Esophagus squamous epithelium (tissue), 5 donors: ENCODE measurements around the gene DENND1C. TPM values are rescaled to one million over a fixed set of nuclear protein-coding genes. Genes with fewer than 3 reads are reported as not detected.

ENCODE experiments used
- DNase-seq: peaks from one replicate; lab custom pipeline; 2025; lab: John Stamatoyannopoulos, UW
- H3K27ac ChIP-seq, 4 donors: fragments of 200-600 bp; sonication (generic); one replicate each; pipeline ENCODE4 v1.5.1; 2016 to 2019; ENCODE audit warnings: mild to moderate bottlenecking in 1 of 4
- H3K27me3 ChIP-seq, 4 donors: fragments of 200-600 bp; sonication (generic); 1 replicate in 3 of 4; 2 replicates in 1 of 4; pipeline versions ENCODE4 v1.5.1 to v1.6.0; 2017 to 2021; ENCODE audit warnings: antibody characterized with exemption in 1 of 4
- H3K36me3 ChIP-seq, 3 donors: fragments of 200-600 bp; sonication (generic); one replicate each; pipeline ENCODE4 v1.5.1; 2016 to 2019
- H3K4me1 ChIP-seq, 3 donors: fragments of 200-600 bp; sonication (generic); one replicate each; pipeline ENCODE4 v1.5.1; 2017 to 2019
- H3K4me3 ChIP-seq, 4 donors: fragments of 200-600 bp; sonication (generic); 1 replicate in 3 of 4; 2 replicates in 1 of 4; pipeline ENCODE4 v1.5.1; 2016 to 2019; ENCODE audit warnings: mild to moderate bottlenecking in 2 of 4, moderate library complexity in 1 of 4
- H3K9me3 ChIP-seq, 3 donors: fragments of 200-600 bp; sonication (generic); one replicate each; pipeline ENCODE4 v1.5.1; 2016 to 2019
- POLR2A ChIP-seq, 4 donors: fragments of 450-650 bp; IDR thresholded peaks; one replicate each; pipeline ENCODE4 v1.6.1; 2017; ENCODE audit warnings: antibody characterized with exemption in 4 of 4, mild to moderate bottlenecking in 4 of 4, moderate library complexity in 3 of 4
- WGBS, 2 donors: methylation state at CpG; one replicate each; pipeline ENCODE4 v1.1.5; 2018; 5-methylcytosine and 5-hydroxymethylcytosine counted together
- intact Hi-C: fragments of 100-400 bp; cut with DNase I; formaldehyde crosslinking; loops from one replicate; pipeline ENCODE4 v1.15.0; 2022
- total RNA-seq, 4 donors: library from RNA; depleted of rRNA; stranded (reverse); fragments of >200 nt; gene quantifications; one replicate each; pipeline ENCODE4 v1.1.0, GENCODE V29; 2016
- TF ChIP-seq, protein P1 (sequence below), 6 experiments: fragments of 450-650 bp in 4 of 6; fragments of 200-600 bp in 2 of 6; sonication (generic) in 2 of 6; IDR thresholded peaks; one replicate each; pipeline ENCODE4 v1.5.1; 2016 to 2019; ENCODE audit warnings: antibody characterized with exemption in 6 of 6, mild to moderate bottlenecking in 4 of 6, moderate library complexity in 4 of 6
- donor health status: DM: yes; HTN: yes; CAD: no.

DENND1C gene
- total RNA-seq, 4 donors from 2014 or later, result 0.62 to 4.2 (median 1.2) TPM

DNA sequence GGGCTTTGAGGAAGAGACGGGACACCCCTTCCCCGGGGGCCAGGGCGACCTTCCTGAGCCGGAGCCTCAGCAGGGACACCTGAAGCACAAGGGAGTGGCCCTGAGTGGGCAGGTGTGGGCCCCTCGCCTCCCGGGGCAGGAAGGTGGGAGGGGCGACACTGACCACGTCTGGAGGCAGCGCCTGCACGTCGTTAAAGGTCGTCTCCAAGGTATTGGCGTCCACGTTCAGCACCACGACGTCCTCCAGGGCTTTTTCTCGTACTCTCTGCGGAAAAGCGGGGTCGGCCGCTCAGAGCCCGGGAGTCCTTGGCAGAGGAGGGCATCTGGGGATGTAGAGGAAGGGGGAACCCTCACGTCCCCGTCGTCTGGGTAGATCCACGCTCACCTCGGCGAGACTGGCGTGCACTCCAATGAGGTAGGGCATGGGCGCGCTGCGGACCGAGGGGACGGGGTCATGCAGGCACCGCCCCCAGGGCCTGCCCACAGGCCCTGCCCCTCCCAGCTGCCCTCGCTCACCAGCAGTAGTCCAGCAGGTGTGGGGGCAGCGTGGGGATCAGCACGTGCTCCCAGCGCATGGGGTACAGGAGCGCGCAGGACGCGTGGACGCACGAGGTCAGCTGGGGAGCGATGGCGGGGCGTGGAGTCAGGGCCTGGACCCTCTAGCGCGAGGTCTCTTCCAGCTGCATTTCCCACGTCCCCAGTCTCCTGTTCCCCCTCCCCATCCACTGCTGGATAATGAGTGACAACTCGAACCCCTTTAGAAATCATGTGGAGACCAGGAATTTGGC is 6.1 kb downstream of the DENND1C start:
- no peaks in the 10 kb centered on the region for H3K36me3 ChIP-seq
- H3K9me3 ChIP-seq, result no peaks in the 10 kb centered on the region
- DNase-seq, result no peak
- peaks cover 0 to 57% (median 3%) of the 10 kb centered on the region in 4 donors for H3K27me3 ChIP-seq
- 29 to 40% methylated on average over 18 of the region's 52 CpGs for WGBS, 2 donors
- peaks cover 4 to 19% (median 14%) of the 10 kb centered on the region in 3 donors for H3K4me1 ChIP-seq
- no peak for TF ChIP-seq POLR2A (IDR thresholded peaks at IDR 0.05)
- TF ChIP-seq, protein P1, sequence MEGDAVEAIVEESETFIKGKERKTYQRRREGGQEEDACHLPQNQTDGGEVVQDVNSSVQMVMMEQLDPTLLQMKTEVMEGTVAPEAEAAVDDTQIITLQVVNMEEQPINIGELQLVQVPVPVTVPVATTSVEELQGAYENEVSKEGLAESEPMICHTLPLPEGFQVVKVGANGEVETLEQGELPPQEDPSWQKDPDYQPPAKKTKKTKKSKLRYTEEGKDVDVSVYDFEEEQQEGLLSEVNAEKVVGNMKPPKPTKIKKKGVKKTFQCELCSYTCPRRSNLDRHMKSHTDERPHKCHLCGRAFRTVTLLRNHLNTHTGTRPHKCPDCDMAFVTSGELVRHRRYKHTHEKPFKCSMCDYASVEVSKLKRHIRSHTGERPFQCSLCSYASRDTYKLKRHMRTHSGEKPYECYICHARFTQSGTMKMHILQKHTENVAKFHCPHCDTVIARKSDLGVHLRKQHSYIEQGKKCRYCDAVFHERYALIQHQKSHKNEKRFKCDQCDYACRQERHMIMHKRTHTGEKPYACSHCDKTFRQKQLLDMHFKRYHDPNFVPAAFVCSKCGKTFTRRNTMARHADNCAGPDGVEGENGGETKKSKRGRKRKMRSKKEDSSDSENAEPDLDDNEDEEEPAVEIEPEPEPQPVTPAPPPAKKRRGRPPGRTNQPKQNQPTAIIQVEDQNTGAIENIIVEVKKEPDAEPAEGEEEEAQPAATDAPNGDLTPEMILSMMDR (IDR thresholded peaks at IDR 0.05), result no peak
- H3K4me3 ChIP-seq, result peak overlapping the region in 3 of 4 donors; percentile 24 to 55 (median 26)
- H3K27ac ChIP-seq, result no peak overlapping the region
- intact Hi-C loops, result no loop called here

DNA sequence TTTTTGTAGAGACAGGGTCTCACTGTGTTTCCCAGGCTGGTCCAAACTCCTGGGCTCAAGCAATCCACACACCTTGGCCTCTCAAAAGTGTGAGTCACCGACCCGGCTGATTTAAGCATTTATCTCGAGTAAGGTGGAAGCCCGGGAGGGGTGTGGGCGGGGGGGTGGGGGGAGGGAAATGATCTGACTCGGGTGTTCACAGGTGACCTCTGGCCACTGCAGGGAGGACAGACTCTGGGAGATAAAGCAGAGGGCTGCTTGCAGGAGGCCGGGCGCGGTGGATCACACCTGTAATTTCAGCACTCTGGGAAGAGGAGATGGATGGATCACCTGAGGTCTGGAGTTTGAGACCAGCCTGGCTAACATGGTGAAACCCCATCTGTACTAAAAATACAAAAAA is 7.9 kb downstream of the DENND1C start:
- 77 to 86% methylated on average over 3 to 4 of the region's 9 CpGs for WGBS, 2 donors
- no peak overlapping the region for H3K4me3 ChIP-seq

DNA sequence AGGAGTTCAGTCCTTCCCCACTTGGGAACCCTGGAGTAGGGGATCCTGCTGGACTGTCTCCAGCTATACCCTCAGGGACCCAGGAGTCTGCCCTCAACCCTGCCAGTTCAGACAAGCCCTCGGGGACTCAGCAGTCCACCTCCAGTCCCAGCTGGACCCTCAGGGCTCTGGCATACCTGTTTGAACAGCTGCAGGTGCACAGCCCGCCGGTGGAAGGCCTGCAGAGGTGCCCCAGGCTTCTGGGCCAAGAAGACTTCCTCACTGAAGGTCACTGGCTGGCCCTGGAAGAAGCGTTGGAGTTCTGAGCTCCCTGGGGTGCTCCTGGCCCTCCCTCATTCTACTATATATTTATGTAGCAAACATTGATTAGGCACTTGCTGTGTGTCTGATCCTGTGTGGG is 8.9 kb downstream of the DENND1C start:
- Histone ChIP-seq H3K27me3 (peaks cover 0 to 34% (median 3%) of the 10 kb centered on the region in 4 donors), H3K4me1 (peaks cover 4 to 19% (median 14%) of the 10 kb centered on the region in 3 donors), H3K27ac (no peak overlapping the region), H3K36me3 (peaks cover 0 to 12% (median 0%) of the 10 kb centered on the region in 3 donors), H3K4me3 (no peak overlapping the region), H3K9me3 (no peaks in the 10 kb centered on the region)
- DNase-seq, result no peak
- TF ChIP-seq, protein P1 (IDR thresholded peaks at IDR 0.05), result no peak
- TF ChIP-seq POLR2A (IDR thresholded peaks at IDR 0.05), result no peak
- 40% methylated on average over 1 of the region's 4 CpGs; no CpG with 5 or more reads in 1 of the 2 donors for WGBS, 2 donors
- intact Hi-C loops, result no loop called here

More for the DNA sequence above, 7.9 kb downstream of the DENND1C start:
- Histone ChIP-seq H3K27ac (no peak overlapping the region), H3K36me3 (peaks cover 0 to 2% (median 0%) of the 10 kb centered on the region in 3 donors), H3K4me1 (peaks cover 4 to 19% (median 14%) of the 10 kb centered on the region in 3 donors), H3K27me3 (peaks cover 0 to 41% (median 3%) of the 10 kb centered on the region in 4 donors), H3K9me3 (no peaks in the 10 kb centered on the region)
- no peak for DNase-seq
- no peak for TF ChIP-seq POLR2A (IDR thresholded peaks at IDR 0.05)
- TF ChIP-seq, protein P1 (IDR thresholded peaks at IDR 0.05), result no peak
- intact Hi-C loops, result no loop called here

DNA sequence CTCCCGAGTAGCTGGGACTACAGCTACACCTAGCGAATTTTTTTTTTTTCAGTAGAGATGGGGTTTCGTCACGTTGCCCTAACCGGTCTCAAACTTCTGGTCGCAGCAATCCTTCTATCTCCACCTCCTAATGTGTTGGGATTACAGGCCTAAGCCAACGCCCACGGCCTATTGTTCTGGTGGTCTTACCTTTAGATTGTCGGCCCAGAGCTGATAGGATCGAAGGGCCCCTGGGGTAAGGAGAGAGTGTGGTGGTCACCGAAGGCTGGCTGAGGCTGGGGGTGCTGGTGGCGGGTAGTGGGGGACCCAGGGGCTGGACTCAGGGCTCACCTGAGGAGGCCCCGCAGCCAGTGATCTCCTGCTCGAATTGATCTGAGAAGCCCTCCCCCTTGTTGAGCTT is 10.5 kb downstream of the DENND1C start:
- 78 to 83% methylated on average over 11 to 13 of the region's 14 CpGs for WGBS, 2 donors
- Histone ChIP-seq H3K4me3 (no peak overlapping the region), H3K9me3 (no peaks in the 10 kb centered on the region), H3K27ac (no peak overlapping the region), H3K36me3 (peaks cover 0 to 28% (median 0%) of the 10 kb centered on the region in 3 donors), H3K27me3 (peaks cover 0 to 20% (median under 1%) of the 10 kb centered on the region in 4 donors), H3K4me1 (peaks cover 4 to 9% (median 6%) of the 10 kb centered on the region in 3 donors)
- intact Hi-C loops, result no loop called here
- no peak for TF ChIP-seq POLR2A (IDR thresholded peaks at IDR 0.05)
- TF ChIP-seq, protein P1 (IDR thresholded peaks at IDR 0.05), result no peak
- no peak for DNase-seq

DNA sequence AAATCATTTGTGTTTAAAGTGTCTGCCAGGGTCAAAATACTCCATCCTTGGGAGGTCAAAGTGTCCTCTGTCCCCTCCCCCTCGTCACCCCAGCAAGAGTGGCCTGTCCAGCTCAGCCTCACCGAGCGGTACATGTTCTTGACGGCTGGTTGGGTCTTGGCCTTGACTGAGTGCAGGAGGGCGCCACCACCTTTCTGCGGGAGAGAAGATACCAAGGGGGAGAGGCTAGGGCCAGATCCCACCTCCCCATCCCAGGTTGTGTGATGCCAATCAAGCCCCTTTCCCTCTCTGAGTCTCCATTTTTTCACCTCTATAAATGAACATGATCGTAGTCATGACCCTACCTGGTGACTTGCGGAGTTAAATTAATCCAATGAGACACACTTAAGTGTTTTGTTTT is 11.4 kb downstream of the DENND1C start:
- TF ChIP-seq POLR2A (IDR thresholded peaks at IDR 0.05), result no peak
- TF ChIP-seq, protein P1 (IDR thresholded peaks at IDR 0.05), result no peak
- 73 to 90% methylated on average over 6 to 7 of the region's 8 CpGs for WGBS, 2 donors
- Histone ChIP-seq H3K27ac (no peak overlapping the region), H3K4me3 (no peak overlapping the region), H3K36me3 (peaks cover 0 to 35% (median 0%) of the 10 kb centered on the region in 3 donors), H3K27me3 (peaks cover 0 to 16% (median 0%) of the 10 kb centered on the region in 4 donors), H3K4me1 (peaks cover 0 to 3% (median 0%) of the 10 kb centered on the region in 3 donors), H3K9me3 (no peaks in the 10 kb centered on the region)
- no peak for DNase-seq
- intact Hi-C loops, result no loop called here
